ENCODE measurements around the gene GSTM2.

DNA sequence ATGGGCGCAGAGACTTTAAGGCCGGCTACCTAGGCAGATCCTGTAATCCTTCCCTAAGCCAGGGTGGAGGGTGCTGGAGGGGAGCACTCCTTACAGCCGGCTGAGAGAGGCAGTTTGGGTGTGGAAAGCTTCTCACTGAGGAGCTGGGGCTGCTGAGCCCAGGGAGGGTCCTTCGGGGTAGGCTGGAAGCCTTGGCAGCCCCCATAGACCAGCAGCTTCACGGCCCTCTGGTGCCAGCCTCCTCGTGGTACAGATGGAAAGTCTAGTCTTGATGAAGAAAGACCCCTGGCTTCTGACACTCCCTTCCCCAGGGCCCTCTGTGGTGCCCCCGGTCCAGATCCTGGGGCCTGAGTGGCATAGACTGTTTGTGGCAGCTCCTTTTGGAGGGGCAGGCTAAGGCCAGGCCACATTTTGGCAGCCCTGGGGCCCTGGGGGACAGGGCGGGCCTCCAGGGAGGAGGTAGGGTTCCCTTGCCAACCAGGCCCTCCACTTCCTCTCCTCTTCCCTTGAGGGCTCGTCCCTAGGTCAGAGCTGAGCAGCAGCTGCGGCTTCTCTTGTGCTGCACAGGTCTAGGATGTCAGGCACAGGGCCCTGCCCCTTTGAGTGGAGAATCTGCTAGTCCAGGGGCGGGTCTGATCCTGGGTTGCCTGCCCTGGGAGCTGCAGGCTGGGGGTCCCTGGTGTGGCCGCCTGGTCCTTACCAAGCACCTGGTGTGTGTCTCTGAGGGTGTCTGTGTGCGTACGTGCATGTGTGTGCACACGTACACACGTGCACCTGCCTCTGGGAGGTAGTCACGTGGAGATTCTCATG, 43.5 kb upstream of the GSTM2 start:
- TF ChIP-seq EZH2 (IDR thresholded peaks at IDR 0.05; ENCODE audit: borderline replicate concordance, insufficient read depth, low read depth, low read length, poor library complexity, severe bottlenecking) = no peak
- TF ChIP-seq, protein P1, sequence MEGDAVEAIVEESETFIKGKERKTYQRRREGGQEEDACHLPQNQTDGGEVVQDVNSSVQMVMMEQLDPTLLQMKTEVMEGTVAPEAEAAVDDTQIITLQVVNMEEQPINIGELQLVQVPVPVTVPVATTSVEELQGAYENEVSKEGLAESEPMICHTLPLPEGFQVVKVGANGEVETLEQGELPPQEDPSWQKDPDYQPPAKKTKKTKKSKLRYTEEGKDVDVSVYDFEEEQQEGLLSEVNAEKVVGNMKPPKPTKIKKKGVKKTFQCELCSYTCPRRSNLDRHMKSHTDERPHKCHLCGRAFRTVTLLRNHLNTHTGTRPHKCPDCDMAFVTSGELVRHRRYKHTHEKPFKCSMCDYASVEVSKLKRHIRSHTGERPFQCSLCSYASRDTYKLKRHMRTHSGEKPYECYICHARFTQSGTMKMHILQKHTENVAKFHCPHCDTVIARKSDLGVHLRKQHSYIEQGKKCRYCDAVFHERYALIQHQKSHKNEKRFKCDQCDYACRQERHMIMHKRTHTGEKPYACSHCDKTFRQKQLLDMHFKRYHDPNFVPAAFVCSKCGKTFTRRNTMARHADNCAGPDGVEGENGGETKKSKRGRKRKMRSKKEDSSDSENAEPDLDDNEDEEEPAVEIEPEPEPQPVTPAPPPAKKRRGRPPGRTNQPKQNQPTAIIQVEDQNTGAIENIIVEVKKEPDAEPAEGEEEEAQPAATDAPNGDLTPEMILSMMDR (IDR thresholded peaks at IDR 0.05) = no peak
